T1000 (cell line): Measurements from ENCODE around the gene ALPP.
A peak's percentile ranks its signal among the peaks of the same experiment; 100 is the strongest.
"Not testable (repeated sequence)": the region's sequence is repeated elsewhere in the genome, so short reads cannot be mapped to it uniquely, and the experiment has no call there.

ENCODE experiments used
- DNase-seq: peaks from one replicate; lab custom pipeline; 2025; ENCODE audit warnings: mixed read lengths; lab: John Stamatoyannopoulos, UW

The ALPP gene

DNA sequence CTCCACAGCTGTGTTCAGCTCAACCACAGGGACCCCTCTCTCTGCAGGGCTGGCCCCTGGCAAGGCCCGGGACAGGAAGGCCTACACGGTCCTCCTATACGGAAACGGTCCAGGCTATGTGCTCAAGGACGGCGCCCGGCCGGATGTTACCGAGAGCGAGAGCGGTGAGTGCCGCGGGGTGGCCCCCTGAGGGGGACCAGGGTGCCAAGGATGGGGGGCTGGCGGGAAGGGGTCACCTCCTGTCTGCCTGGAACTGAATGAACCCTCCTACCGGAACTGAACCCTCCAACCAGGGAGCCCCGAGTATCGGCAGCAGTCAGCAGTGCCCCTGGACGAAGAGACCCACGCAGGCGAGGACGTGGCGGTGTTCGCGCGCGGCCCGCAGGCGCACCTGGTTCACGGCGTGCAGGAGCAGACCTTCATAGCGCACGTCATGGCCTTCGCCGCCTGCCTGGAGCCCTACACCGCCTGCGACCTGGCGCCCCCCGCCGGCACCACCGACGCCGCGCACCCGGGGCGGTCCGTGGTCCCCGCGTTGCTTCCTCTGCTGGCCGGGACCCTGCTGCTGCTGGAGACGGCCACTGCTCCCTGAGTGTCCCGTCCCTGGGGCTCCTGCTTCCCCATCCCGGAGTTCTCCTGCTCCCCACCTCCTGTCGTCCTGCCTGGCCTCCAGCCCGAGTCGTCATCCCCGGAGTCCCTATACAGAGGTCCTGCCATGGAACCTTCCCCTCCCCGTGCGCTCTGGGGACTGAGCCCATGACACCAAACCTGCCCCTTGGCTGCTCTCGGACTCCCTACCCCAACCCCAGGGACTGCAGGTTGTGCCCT lies 2.9 kb downstream of the ALPP start:
- DNase-seq = not testable (repeated sequence)

DNA sequence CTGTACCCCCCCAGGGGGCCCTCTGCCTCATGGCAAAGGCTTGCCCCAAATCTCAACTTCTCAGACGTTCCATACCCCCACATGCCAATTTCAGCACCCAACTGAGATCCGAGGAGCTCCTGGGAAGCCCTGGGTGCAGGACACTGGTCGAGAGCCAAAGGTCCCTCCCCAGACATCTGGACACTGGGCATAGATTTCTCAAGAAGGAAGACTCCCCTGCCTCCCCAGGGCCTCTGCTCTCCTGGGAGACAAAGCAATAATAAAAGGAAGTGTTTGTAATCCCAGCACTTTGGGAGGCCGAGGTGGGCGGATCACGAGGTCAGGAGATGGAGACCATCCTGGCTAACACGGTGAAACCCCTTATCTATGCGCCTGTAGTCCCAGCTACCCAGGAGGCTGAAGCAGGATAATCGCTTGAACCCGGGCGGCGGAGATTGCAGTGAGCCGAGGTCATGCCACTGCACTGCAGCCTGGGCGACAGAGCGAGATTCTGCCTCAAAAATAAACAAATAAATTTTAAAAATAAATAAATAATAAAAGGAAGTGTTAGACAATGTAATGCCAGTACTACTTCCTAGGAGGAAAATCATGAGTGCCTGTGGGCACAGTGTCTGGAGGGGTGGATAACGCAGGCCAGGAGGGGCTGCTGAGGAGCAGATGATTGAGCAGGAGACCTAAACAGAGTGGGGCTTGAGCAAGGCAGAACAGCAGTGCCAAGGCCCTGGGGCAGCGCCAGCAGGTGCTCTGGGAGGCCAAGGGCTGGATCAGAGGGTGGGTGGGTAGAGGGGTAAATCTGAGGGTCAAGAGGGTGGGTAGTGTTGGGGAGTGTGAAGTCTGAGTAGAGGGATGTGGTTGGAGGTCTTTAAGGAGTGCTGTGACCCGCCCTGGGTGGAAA lies 4.0 kb downstream of the ALPP start:
- DNase-seq = no peak

DNA sequence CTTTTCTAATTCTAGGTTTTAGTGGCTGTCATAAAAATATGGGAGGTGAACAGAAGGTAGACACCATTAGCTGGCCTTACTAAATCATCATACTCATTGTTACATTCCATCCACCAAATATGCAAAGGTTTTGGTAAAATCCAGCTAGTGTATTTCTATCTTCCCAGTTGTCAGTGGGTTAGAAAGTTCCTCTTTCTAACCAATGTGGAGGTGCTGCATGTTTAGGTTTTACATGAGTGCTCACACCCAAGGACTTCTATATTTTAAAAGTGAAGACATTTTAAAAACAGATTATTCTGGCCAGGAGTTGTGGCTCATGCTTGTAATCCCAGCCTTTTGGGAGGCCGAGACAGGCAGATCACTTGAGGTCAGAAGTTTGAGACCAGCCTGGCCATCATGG lies 5.9 kb downstream of the ALPP start:
- DNase-seq = no peak

DNA sequence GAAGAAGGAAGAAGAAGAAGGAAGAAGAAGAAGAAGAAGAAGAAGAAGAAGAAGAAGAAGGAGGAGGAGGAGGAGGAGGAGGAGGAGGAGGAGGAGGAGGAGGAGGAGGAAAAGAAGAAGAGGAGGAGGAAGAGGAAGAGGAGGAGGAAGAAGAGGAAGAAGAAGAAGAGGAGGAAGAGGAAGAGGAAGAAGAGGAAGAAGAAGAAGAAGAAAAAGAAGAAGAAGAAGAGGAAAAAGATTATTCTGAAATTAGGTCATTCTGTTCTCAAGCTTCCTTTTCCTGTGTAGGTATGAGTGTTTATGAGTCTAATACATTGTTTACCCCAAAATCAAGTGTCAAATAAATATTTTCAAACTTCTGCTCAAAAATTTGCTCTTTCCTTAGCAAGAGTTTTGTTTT lies 6.5 kb downstream of the ALPP start:
- not testable (repeated sequence) for DNase-seq

DNA sequence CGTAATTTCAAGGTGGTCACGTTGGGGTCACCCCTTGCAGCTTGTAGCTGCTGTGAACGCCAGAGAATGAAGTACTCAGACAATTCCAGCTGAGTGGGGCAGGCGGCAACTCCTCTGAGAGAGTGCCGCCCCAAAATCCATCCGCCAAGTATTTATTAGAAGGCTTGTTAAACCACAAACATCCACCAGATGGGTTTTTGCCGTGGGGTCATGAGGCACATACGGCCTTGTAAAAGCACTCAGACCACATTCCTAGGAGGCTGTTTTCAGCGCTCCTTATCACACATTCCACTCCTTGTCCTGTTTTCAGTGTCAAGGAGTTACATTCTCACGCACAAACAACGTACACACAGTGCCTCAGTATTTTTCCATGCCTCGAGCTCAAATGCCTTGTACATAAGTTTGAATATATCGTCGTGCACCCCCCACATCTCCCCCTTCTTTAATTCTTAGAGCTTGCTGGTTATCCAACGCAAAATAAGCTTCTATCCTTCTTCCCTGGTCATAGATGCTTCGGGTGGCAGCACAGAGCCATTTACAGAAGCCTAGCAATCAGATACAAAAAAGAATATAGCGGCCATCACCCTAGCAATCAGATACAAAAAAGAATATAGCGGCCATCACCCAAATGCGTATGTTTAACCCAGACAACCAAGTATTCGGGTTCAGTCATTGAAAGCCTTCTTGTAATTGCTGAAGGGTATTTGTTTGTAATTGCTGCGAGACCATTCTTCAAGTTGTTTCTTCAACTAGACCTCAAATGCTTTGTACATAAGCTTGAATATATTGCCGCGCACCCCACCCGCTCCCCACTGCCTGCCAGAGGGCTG lies 7.3 kb downstream of the ALPP start:
- DNase-seq = peak; percentile 62

DNA sequence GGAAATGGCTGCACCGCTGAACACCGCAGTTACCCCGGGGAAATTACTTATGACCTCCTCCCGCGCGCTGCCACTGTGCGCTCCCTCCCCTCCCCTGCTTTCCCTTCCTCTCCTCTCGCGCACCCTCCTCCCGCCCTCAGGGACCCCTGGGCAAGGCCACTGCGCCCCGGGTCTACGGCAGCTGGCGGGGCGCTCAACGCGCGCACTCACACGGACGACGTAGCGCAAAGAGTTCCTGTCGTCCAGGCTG lies 7.9 kb downstream of the ALPP start:
- no peak for DNase-seq

DNA sequence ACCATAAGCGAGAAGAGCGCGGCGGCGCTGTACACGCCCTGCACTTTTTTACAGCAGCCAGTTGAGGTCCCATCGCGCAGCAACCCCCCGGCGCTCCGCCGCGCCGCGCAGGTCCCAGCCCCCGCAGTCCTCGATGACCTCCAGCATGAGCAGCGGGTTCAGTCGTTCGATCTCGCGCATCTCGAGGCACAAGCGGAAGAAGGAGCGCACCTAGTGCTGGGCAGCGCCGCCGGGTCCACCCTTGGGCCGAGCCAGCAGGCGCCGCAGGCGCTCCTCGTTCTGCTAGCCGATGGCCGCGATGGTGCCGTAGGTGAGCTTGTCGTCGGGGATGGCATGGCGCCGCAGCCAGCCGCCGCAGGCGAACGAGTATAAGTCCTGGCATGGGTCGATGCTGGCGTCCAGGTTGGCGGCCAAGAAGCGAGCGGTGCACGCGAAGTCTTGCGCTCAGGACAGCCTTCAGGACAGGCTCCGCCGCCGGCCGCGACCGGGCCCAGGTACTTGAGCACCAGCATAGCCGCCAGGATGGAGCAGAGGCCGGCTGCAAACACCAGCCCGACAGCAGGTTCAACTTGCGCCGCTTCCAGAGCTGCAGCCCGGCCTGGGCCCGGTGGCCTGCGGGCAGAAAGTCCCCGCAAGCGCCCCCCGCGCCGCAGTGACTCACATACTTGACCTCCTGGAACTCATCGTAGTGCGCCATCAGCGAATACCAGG lies 8.3 kb downstream of the ALPP start:
- DNase-seq = no peak

DNA sequence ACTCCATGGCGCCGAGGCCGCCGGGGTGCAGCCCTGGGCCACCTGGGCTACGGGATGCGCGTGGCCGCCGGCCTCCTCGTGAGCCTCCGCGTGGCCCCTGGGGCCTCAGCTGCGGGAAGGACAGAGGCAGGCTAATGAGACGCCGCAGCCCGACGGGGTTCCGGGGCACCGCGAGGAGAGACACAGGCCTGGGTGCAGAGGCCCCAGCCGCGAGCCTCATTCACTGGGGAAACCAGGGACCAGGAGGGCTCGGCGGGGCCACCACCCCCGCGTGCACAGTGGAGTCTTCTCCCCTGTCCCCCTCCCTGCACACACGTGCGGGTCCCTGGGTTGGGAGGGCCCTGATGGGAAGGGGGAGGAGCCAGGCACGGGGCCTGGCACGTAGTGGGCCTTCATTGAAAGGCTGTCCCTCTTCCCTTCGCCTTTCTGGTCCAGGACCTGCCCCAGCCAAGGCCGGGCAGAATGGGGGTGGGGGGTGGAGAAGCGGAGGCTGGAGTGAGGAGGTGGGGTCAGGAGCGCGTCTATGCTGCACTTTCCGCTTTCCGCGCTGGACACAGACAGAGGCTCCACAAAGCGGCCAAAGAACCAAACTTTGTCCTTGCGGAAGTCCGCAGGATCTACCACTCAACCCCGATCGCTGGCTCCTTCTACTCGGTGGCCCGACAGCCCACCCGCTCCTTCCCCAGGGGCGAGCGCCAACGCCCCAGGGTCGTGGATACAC lies 9.1 kb downstream of the ALPP start:
- DNase-seq = no peak

DNA sequence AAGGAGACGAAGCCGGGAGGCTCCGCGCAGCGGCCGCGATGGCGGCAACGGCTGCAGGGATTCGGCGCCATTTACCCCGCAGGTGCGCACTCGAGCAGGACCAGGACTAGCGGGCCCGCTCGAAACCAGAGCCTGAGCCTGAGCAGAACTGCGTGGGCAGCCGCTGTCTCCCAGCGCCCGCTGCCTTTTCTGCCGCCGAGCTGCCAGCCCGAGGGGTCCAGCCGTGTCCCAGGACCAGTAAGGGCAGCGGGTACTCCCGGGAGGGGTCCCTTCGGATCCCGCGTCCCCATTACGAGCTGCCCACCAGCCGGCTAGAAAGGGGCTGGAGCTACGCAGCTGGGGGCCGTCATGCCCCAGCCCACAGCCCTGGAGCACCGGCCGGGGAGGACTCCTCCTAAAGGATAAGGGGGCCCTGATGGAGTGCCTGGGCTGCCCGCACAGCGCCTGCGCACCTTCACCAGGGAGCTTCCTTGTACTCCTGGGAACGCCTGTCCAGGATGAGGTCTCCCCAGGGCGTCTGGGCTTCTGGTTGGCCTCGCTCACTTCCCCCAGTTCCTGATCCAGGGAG lies 9.9 kb downstream of the ALPP start:
- no peak for DNase-seq

DNA sequence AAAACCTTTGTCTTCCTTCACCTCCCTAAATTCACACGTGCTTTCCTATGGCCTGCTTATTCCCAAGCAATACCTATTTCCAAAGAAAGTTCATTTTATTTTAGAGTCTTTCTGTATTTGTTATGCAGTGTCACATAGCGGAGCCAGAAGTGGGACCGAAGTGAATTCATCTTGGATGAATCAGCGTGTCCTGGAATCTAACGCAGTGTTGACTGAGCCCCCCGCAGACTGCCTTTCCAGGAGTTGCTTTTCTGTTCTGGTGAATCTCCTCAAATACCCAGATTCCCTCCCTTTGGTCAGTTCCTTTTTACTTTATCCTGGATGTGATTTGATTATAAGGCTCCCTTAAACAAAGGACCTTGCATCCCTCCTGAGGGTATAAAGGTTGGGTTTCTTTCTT lies 10.8 kb downstream of the ALPP start:
- no peak for DNase-seq

DNA sequence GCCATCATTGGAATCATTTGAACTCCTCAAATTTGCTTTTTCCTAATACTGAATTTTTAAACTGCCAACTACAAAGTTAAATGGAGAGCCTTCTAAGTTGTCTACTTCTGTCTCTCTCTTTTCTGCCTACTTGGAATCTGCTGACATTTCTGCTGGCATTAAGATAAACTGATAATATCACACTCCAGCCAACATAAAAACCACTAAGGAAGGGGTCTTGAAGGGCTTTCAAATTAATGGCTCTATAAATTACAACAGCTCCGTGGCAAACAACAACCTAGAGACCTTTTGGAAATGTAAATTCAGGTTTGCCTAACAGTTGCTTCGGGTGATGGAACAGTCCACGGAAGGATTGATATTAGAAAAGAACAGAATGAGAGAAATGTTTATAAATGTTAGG lies 12.1 kb downstream of the ALPP start:
- DNase-seq = no peak

DNA sequence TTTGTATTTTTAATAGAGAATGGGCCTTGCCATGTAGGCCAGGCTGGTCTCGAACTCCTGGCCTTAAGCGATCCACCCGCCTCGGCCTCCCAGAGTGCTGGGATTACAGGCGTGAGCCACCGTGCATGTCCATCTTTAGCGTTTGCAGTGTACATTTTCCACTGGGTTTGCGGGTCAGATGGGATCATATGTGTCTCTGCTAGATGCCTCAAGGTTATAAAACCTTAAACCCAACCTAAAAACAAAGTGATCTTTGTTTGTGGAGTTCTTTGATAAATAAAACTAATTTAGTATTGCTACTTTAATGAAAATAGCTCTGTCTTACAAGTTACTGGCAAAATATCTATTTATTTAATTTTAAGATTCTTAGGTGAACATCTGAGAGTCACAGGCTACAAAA lies 15.0 kb downstream of the ALPP start:
- no peak for DNase-seq

DNA sequence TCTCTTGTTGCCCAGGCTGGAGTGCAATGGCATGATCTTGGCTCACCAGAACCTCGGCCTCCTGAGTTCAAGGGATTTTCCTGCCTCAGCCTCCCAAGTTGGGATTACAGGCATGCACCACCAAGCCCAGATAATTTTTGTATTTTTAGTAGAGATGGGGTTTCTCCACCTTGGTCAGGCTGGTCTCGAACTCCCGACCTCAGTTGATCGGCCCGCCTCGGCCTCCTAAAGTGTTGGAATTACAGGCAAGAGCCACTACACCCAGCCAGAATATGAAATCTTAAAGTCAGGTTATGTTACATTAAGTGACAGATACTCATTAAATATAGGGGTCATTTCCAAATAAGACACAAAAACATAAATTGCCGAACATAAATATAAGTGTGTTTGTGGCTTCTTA lies 15.9 kb downstream of the ALPP start:
- not testable (repeated sequence) for DNase-seq

DNA sequence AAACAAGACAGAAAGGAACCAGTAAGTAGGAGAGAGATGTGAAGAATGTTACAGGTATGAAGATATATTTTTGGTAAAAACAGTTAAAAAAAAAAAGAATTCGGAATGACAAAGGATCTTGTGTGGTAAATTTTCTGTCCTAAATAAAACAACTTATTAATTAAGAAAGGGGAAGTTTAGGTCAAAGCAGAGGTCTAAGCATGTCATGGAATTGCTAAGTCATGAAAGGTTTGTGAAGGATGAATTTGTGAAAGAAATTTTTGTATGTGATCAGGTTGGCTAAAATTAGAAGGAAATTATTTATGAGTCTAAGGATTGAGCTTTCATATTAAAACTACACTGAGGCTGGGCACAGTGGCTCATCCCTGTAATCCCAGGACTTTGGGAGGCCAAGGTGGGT lies 17.0 kb downstream of the ALPP start:
- DNase-seq = no peak

DNA sequence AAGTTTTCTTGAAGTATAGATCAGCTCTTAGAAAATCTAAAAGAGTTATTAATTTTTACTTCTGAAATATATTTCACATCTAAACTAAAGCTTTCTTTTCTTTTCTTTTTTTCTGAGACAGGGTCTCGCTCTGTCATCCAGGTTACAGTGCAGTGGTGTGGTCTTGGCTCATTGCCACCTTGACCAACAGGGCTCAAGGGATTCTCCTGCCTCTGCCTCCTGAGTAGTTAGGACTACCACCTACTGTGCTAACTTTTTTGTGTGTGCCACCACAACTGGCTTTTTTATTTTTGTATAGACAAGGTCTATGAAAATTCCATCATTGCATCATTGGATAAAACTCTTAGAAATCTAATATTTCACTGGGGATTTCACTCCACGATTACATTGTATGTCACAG lies 18.1 kb downstream of the ALPP start:
- no peak for DNase-seq

DNA sequence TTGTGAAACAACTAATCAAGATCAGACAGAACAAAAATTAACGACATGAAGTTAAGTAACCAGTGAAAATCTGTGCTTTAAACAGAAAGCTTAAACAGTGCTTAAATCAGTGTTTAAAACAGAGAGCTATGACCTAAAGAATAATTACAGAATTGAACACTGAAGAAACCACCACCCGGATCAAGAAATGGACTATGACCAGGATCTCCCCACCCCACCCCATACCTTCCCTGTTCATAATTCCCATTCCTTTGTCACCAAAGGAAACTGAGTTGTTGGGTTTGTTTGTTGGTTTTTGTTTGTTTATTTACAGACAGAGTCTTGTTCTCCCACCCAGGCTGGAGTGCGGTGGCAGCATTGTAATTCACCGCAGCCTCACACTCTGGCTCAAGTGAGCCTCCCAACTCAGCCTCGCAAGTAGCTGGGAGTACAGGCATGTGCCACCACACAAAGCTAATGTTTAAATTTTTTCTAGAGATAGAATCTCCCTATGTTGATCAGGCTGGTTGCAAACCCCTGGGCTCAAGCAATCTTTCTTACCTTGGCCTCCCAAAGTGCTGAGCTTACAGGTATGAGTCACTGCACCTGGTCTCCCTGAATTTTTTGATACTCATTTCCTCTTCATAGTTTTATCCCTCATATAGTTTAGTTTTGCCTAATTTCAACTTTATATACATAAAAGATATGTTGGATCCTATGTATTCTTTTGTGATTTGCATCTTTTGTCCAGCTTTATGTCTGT lies 19.9 kb downstream of the ALPP start:
- no peak for DNase-seq

DNA sequence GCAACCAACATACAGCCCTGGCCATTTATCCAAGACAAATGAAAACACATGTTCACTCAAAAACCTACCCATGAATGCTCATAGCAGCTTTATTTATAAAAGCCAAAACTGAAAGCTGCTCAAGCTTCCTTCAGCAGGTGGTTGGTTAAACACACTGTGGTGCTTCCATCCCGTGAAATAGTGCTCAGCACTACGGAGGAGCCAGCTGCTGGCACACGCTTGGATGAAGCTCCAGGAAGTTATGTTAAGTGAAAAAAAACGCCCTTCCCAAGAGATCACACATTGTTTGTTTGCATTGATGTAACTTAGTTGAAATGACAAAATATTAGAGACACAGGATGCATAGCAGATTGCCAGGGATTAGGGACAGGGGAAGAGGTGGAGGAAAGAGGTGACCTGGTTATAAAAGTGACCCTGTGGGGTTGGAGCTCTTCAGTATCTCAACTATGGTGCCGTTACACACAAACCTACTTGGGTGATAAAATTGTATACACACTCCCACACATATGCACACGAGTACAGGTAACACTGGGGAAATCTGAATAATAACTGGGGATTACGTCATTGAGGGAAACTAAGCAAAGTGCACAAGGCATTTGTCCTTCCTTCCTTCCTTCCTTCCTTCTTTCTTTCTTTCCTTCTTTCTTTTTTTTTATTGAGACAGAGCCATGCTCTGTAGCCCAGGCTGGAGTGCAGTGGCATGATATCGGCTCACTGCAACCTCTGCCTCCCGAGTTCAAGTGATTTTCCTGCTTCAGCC lies 21.9 kb downstream of the ALPP start:
- DNase-seq = no peak

DNA sequence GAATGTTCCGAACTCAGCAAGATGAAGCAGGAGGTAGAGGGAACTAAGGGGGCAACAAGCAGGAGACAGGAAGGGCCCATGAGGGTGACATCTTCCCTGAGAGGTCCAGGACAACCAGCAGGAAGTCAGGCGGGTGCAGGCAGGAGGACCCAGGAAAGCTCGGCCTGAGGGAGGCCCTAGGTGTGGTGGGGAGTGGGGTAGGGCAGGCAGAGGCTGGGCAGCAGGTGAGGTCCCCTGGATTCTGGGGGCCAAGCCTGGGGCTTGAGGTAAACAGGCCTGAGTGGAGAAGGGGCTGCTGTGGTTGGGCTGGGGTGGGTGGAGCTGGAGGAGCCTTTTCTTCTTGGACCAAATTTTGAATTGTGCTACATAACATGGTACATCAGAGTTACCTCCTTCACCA lies 24.0 kb downstream of the ALPP start:
- DNase-seq = no peak

DNA sequence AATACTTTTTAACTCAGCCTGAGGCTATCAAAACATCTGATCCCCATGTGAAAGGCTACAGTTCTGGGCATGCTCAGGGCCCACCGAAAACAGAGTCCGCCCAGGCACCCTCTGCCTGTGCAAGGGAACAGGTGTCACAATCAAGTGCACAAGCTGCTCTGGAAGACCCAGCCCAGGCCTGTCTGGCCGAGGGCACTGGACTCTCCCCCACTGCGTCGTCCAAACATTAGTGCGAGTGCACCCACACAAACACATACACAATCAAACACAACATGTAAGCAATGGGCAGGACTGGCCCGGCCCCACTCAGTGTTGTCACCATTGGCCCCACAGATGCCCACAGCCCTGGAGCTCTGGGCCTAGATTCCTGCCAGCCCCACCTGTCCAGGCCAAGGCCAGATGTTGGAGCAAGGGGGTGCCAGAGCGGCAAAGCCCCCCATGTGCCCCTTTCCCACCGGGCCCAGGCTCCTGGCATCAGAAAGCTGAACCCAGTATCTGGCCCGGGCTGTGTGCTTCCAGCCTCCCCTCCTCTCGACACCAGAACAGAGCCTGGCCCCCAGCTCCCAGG lies 27.5 kb downstream of the ALPP start:
- no peak for DNase-seq
